HepG2 (cell line): ENCODE data around the gene BCO1. TPM values are rescaled to one million over a fixed set of nuclear protein-coding genes. Genes with fewer than 3 reads are reported as not detected.

Source experiments
- ATAC-seq: fragments of 200-7000 bp; cut with Tn5 transposase; 3 replicates; pipeline ENCODE4 v1.9.1; 2020; ENCODE audit warnings: mild to moderate bottlenecking, moderate library complexity
- BruUV-seq: library from RNA; stranded (reverse); fragments of 400-500 nt; replicated peaks from 2 replicates; lab custom pipeline; 2021; lab: Mats Ljungman, UMichigan
- CTCF ChIA-PET: fragments of 300-600 bp; formaldehyde crosslinking; extraction: SDS; loops from one replicate; lab custom pipeline; 2021; ENCODE audit warnings: low total read pairs, inconsistent platforms, low intra/inter-chr PET ratio; lab: Yijun Ruan, JAX
- POLR2A ChIA-PET: fragments of 350-600 bp; sonication (Branson Sonifier 250); formaldehyde crosslinking; loops from one replicate; lab custom pipeline; 2020; ENCODE audit warnings: antibody characterized with exemption, inconsistent platforms; lab: Yijun Ruan, JAX
- DNase-seq: peaks from one replicate; pipeline ENCODE4 v3.0.0-alpha.2; 2015; ENCODE audit warnings: low spot score
- FAIRE-seq: peaks from 3 replicates; lab custom pipeline; 2011; peaks lifted over from hg19 to GRCh38; lab: Jason Lieb, UNC
- H2AFZ ChIP-seq: one replicate; pipeline ENCODE4 v1.6.1; 2011; ENCODE audit warnings: low read length, inconsistent platforms
- H3K27ac ChIP-seq: fragments of 300-600 bp; 3 replicates; pipeline ENCODE4 v1.8.0; 2011; ENCODE audit warnings: mixed run types, mild to moderate bottlenecking, mixed read lengths, low read length, inconsistent platforms; ENCODE audit not compliant: insufficient read depth; ENCODE audit errors: extremely low read length
- H3K27me3 ChIP-seq, 2 experiments: fragments of 200-600 bp in 1 of 2; 2 replicates in 1 of 2; 3 replicates in 1 of 2; pipeline versions ENCODE4 v1.6.0 to v1.8.0; 2011; ENCODE audit warnings: low read length in 2 of 2, mild to moderate bottlenecking in 2 of 2, moderate library complexity in 2 of 2, inconsistent platforms in 1 of 2; ENCODE audit not compliant: insufficient read depth in 2 of 2, control insufficient read depth in 1 of 2
- H3K36me3 ChIP-seq, 2 experiments: fragments of 200-600 bp in 1 of 2; replicated peaks in 1 of 2; 2 replicates in 1 of 2; 3 replicates in 1 of 2; pipeline versions ENCODE4 v1.5.1 to v1.8.0; 2011; ENCODE audit warnings: low read length in 2 of 2, inconsistent platforms in 1 of 2; ENCODE audit not compliant: insufficient read depth in 2 of 2, control insufficient read depth in 1 of 2
- H3K4me1 ChIP-seq: 2 replicates; pipeline ENCODE4 v1.5.1; 2012; ENCODE audit warnings: low read length, inconsistent platforms; ENCODE audit not compliant: insufficient read depth
- H3K4me2 ChIP-seq: 2 replicates; pipeline ENCODE4 v1.6.0; 2011; ENCODE audit warnings: low read depth, low read length, inconsistent platforms
- H3K4me3 ChIP-seq, 3 experiments: fragments of 200-600 bp in 1 of 3; sonication (generic), shearing (Covaris generic) in 1 of 3; replicated peaks in 1 of 3; 2 replicates each; pipeline ENCODE4 v1.5.1; 2011 to 2016; ENCODE audit warnings: low read length in 3 of 3, inconsistent platforms in 2 of 3, low read depth in 2 of 3, mild to moderate bottlenecking in 2 of 3, control low read depth in 1 of 3, mixed read lengths in 1 of 3; ENCODE audit not compliant: insufficient read depth in 1 of 3
- H3K79me2 ChIP-seq: one replicate; pipeline ENCODE4 v1.6.1; 2011; ENCODE audit warnings: low read length, inconsistent platforms; ENCODE audit not compliant: insufficient read depth
- H3K9ac ChIP-seq: 2 replicates; pipeline ENCODE4 v1.6.0; 2011; ENCODE audit warnings: mild to moderate bottlenecking, low read depth, low read length, inconsistent platforms; ENCODE audit not compliant: insufficient read depth
- H3K9me3 ChIP-seq: 2 replicates; pipeline ENCODE4 v1.5.1; 2012; ENCODE audit warnings: mild to moderate bottlenecking, low read length
- H4K20me1 ChIP-seq: 2 replicates; pipeline ENCODE4 v1.6.0; 2011; ENCODE audit warnings: inconsistent platforms, mild to moderate bottlenecking, low read length, moderate library complexity; ENCODE audit not compliant: insufficient read depth
- KIAA2018 ChIP-seq: sonication (generic); formaldehyde crosslinking; IDR thresholded peaks from 2 replicates; pipeline ENCODE4 v1.5.0; 2020; ENCODE audit warnings: mild to moderate bottlenecking, missing genetic modification reagents, borderline replicate concordance
- MAFF ChIP-seq: IDR thresholded peaks from 2 replicates; pipeline ENCODE4 v1.6.1; 2011; ENCODE audit warnings: low read depth, low read length, improper control_type of control experiment
- MAFK ChIP-seq, 2 experiments: IDR thresholded peaks in 1 of 2; conservative IDR thresholded peaks in 1 of 2; 2 replicates each; pipeline ENCODE4 v1.6.1; 2011; ENCODE audit warnings: improper control_type of control experiment in 2 of 2, low read length in 2 of 2
- NFE2L2 ChIP-seq: fragments of 150-350 bp; IDR thresholded peaks from 2 replicates; pipeline ENCODE4 v1.6.1; 2014; ENCODE audit warnings: low read length
- SP2 ChIP-seq: sonication (generic); formaldehyde crosslinking; IDR thresholded peaks from 2 replicates; pipeline ENCODE4 v1.5.1; 2020; ENCODE audit warnings: mild to moderate bottlenecking, missing genetic modification reagents
- ZKSCAN1 ChIP-seq: fragments of 150-350 bp; IDR thresholded peaks from 2 replicates; pipeline ENCODE4 v1.6.1; 2014; ENCODE audit warnings: low read length
- ZNF556 ChIP-seq: sonication (generic); formaldehyde crosslinking; IDR thresholded peaks from 2 replicates; pipeline ENCODE4 v1.4.0; 2020; ENCODE audit warnings: mild to moderate bottlenecking, missing genetic modification reagents, borderline replicate concordance
- ZNF83 ChIP-seq: sonication (generic); formaldehyde crosslinking; IDR thresholded peaks from 2 replicates; pipeline ENCODE4 v1.4.0; 2020; ENCODE audit warnings: missing genetic modification reagents, mild to moderate bottlenecking, borderline replicate concordance
- WGBS: methylation state at CpG from one replicate; pipeline ENCODE4 v1.1.6; 2017; ENCODE audit warnings: low lambda C conversion rate; 5-methylcytosine and 5-hydroxymethylcytosine counted together
- in situ Hi-C: cut with HindIII; loops from 2 replicates; pipeline ENCODE4 v1.10.0; 2017; ENCODE audit warnings: low pct_unique_long_range_greater_than_20kb; ENCODE audit not compliant: extremely low pct_ligation_motif_present
- intact Hi-C: fragments of 100-400 bp; cut with micrococcal nuclease; formaldehyde crosslinking; loops from one replicate; pipeline ENCODE4 v1.10.0; 2022; ENCODE audit not compliant: unreplicated experiment
- polyA plus RNA-seq, 8 experiments: library from polyadenylated mRNA; depleted of rRNA in 3 of 8; stranded (reverse) in 7 of 8; unstranded in 1 of 8; fragments of >200 nt; fragmentation: Illumina TruSeq in 4 of 8; extraction: Trizol in 4 of 8; gene quantifications; 2 replicates each; pipeline versions ENCODE4 v1.2.1 to v1.2.3, GENCODE V29; 2011 to 2016; ENCODE audit warnings: low read depth in 4 of 8, missing spikeins in 1 of 8, mixed read lengths in 1 of 8; ENCODE audit not compliant: insufficient read depth in 1 of 8
- total RNA-seq, 5 experiments: library from RNA; depleted of rRNA; stranded (reverse); fragments of >200 nt; fragmentation: Illumina TruSeq; extraction: Trizol; gene quantifications; 2 replicates each; pipeline ENCODE4 v1.2.3, GENCODE V29; 2016; ENCODE audit warnings: low read depth in 1 of 5
- TF ChIP-seq, protein P1 (sequence below): sonication (generic); formaldehyde crosslinking; IDR thresholded peaks from 2 replicates; pipeline ENCODE4 v1.4.0; 2020; ENCODE audit warnings: missing genetic modification reagents, borderline replicate concordance

The BCO1 gene
- total and polyA plus RNA-seq, 2 of the 13 experiments (the other 11 are each of a cell fraction or from before 2014, with no cell fraction given), result 0.11 TPM; not detected in 1

- TF ChIP-seq, protein P1, sequence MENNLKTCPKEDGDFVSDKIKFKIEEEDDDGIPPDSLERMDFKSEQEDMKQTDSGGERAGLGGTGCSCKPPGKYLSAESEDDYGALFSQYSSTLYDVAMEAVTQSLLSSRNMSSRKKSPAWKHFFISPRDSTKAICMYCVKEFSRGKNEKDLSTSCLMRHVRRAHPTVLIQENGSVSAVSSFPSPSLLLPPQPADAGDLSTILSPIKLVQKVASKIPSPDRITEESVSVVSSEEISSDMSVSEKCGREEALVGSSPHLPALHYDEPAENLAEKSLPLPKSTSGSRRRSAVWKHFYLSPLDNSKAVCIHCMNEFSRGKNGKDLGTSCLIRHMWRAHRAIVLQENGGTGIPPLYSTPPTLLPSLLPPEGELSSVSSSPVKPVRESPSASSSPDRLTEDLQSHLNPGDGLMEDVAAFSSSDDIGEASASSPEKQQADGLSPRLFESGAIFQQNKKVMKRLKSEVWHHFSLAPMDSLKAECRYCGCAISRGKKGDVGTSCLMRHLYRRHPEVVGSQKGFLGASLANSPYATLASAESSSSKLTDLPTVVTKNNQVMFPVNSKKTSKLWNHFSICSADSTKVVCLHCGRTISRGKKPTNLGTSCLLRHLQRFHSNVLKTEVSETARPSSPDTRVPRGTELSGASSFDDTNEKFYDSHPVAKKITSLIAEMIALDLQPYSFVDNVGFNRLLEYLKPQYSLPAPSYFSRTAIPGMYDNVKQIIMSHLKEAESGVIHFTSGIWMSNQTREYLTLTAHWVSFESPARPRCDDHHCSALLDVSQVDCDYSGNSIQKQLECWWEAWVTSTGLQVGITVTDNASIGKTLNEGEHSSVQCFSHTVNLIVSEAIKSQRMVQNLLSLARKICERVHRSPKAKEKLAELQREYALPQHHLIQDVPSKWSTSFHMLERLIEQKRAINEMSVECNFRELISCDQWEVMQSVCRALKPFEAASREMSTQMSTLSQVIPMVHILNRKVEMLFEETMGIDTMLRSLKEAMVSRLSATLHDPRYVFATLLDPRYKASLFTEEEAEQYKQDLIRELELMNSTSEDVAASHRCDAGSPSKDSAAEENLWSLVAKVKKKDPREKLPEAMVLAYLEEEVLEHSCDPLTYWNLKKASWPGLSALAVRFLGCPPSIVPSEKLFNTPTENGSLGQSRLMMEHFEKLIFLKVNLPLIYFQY (CRISPR knock-in tag), result no peak
- TF ChIP-seq ZNF83 (CRISPR knock-in tag), result no peak
Measured at GRCh38 chr16:81307770-81308169, 69.3 kb downstream of the BCO1 start (continued).

DNA sequence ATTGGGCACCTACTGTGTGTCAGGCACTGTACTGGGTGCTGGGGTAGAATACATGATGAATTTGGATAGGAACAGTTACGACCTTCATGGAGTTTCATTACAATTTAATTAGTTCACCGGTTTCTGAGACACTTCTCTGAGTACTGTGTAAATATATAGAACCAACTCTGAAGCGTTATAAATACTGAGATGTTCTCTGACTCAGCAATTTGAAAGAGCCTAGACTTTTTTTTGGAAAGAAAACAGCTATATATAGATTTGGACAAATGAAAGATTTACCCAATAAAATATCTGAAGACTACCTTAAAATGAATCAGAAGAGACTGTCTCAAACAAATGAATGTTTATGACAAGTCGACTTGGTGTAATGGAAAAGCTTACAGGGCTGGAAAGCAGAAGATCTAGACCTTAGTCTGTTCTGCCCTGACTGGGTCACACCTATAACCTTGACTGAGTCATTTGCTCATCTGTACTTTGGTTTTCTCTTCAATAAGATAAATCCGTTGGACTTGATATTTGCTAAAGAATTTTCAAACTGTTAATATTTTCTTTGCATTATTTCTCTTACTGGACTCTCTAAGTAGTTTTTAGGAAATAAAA lies 71.7 kb downstream of the BCO1 start:
- no TSS peak for BruUV-seq
- H3K4me3 ChIP-seq, result no peak overlapping the region
- ChIA-PET CTCF (no interaction called here), POLR2A (no interaction called here)
- DNase-seq (no peak), ATAC-seq (no peak), FAIRE-seq (no peak)
- H3K27me3 ChIP-seq, result no peaks in the 10 kb centered on the region; a peak in 1 of 5 replicates
- 60% methylated on average over 5 of the region's 5 CpGs for WGBS
- no peaks in the 10 kb centered on the region for H4K20me1 ChIP-seq
- H3K9me3 ChIP-seq, result no peaks in the 10 kb centered on the region
- intact Hi-C loops, result no loop called here
- in situ Hi-C loops, result no loop called here
- H3K27ac ChIP-seq, result no peak overlapping the region
- peaks cover 22% of the 10 kb centered on the region for H3K4me1 ChIP-seq
- H3K9ac ChIP-seq, result no peak overlapping the region
- no peaks in the 10 kb centered on the region; a peak in 2 of 5 replicates for H3K36me3 ChIP-seq
- H2AFZ ChIP-seq, result no peak overlapping the region
- TF ChIP-seq SP2 (CRISPR knock-in tag), result no peak
- peak; percentile 59 to 84; a peak in 3 of 4 replicates for TF ChIP-seq MAFK (conservative IDR thresholded peaks at IDR 0.05 in 1 of 2, IDR thresholded peaks at IDR 0.05 in 1 of 2; ENCODE audit: low read length in 2 of 2)
- no peak for TF ChIP-seq ZNF556 (CRISPR knock-in tag)
- peak; percentile 41; the same call in 1 of the 2 replicates for TF ChIP-seq NFE2L2
- peak; percentile 70 for TF ChIP-seq MAFF
- no peak for TF ChIP-seq KIAA2018 (CRISPR knock-in tag)
- TF ChIP-seq ZKSCAN1, result 0 out of 2 replicates have a peak, but pooled peaks have one; percentile 21
- peaks cover 10% of the 10 kb centered on the region for H3K79me2 ChIP-seq
- no peak overlapping the region for H3K4me2 ChIP-seq
